DND-41 (cell line): ENCODE results near the gene DOK6.

Experiments used
- ATAC-seq: fragments of 200-7000 bp; cut with Tn5 transposase; 3 replicates; pipeline ENCODE4 v1.9.1; 2021; ENCODE audit warnings: low read depth; ENCODE audit not compliant: insufficient read depth
- DNase-seq: peaks from one replicate; pipeline ENCODE4 v3.0.0-alpha.2; 2020
- H2AFZ ChIP-seq: 2 replicates; pipeline ENCODE4 v1.6.0; 2012; ENCODE audit warnings: low read depth, low read length
- H3K27ac ChIP-seq: 2 replicates; pipeline ENCODE4 v1.5.1; 2012; ENCODE audit warnings: low read length, inconsistent platforms
- H3K27me3 ChIP-seq: fragments of 200-600 bp; sonication (generic); 2 replicates; pipeline ENCODE4 v1.6.0; 2012; ENCODE audit warnings: low read length, mild to moderate bottlenecking, inconsistent platforms; ENCODE audit not compliant: insufficient read depth, poor library complexity
- H3K36me3 ChIP-seq: 2 replicates; pipeline ENCODE4 v1.5.1; 2012; ENCODE audit warnings: low read length, inconsistent platforms; ENCODE audit not compliant: insufficient read depth
- H3K4me1 ChIP-seq: 2 replicates; pipeline ENCODE4 v1.5.1; 2012; ENCODE audit warnings: mild to moderate bottlenecking, low read length; ENCODE audit not compliant: insufficient read depth
- H3K4me2 ChIP-seq: 2 replicates; pipeline ENCODE4 v1.6.0; 2012; ENCODE audit warnings: mild to moderate bottlenecking, moderate library complexity, low read length, inconsistent platforms; ENCODE audit not compliant: insufficient read depth
- H3K4me3 ChIP-seq, 2 experiments: fragments of 200-600 bp in 1 of 2; shearing (Covaris generic) in 1 of 2; 2 replicates each; pipeline ENCODE4 v1.5.1; 2012 to 2016; ENCODE audit warnings: inconsistent platforms in 2 of 2, low read length in 2 of 2, mild to moderate bottlenecking in 2 of 2, low read depth in 1 of 2, moderate library complexity in 1 of 2
- H3K79me2 ChIP-seq: 2 replicates; pipeline ENCODE4 v1.6.0; 2012; ENCODE audit warnings: low read length, inconsistent platforms; ENCODE audit not compliant: insufficient read depth
- H3K9ac ChIP-seq: 2 replicates; pipeline ENCODE4 v1.6.0; 2012; ENCODE audit warnings: low read depth, mild to moderate bottlenecking, inconsistent platforms, low read length, moderate library complexity
- H3K9me3 ChIP-seq: 2 replicates; pipeline ENCODE4 v1.5.1; 2012; ENCODE audit warnings: low read length, moderate library complexity, mild to moderate bottlenecking, inconsistent platforms; ENCODE audit not compliant: insufficient read depth, severe bottlenecking
- H4K20me1 ChIP-seq: 2 replicates; pipeline ENCODE4 v1.6.0; 2012; ENCODE audit warnings: low read length; ENCODE audit not compliant: insufficient read depth
- EZH2 ChIP-seq: IDR thresholded peaks from 3 replicates; pipeline ENCODE4 v1.6.1; 2012; ENCODE audit warnings: borderline replicate concordance, low read depth, mild to moderate bottlenecking, moderate library complexity, low read length, inconsistent platforms; ENCODE audit not compliant: severe bottlenecking
- TF ChIP-seq, protein P1 (sequence below): IDR thresholded peaks from 2 replicates; pipeline ENCODE4 v1.5.1; 2012; ENCODE audit warnings: borderline replicate concordance, low read length, moderate library complexity, mild to moderate bottlenecking; ENCODE audit not compliant: poor library complexity, severe bottlenecking; ENCODE audit errors: extremely low read depth

Gene DOK6

GRCh38 chr18:69585696-69586095 lies 185.0 kb downstream of the DOK6 start:
- Histone ChIP-seq H3K9ac (no peak overlapping the region), H3K27me3 (no peaks in the 10 kb centered on the region), H4K20me1 (no peaks in the 10 kb centered on the region), H3K9me3 (no peaks in the 10 kb centered on the region), H3K4me3 (no peak overlapping the region), H3K4me2 (no peak overlapping the region), H2AFZ (no peak overlapping the region), H3K36me3 (no peaks in the 10 kb centered on the region), H3K4me1 (no peaks in the 10 kb centered on the region), H3K27ac (no peak overlapping the region), H3K79me2 (no peaks in the 10 kb centered on the region)
- no peak for ATAC-seq
- no peak for TF ChIP-seq EZH2
- TF ChIP-seq, protein P1, sequence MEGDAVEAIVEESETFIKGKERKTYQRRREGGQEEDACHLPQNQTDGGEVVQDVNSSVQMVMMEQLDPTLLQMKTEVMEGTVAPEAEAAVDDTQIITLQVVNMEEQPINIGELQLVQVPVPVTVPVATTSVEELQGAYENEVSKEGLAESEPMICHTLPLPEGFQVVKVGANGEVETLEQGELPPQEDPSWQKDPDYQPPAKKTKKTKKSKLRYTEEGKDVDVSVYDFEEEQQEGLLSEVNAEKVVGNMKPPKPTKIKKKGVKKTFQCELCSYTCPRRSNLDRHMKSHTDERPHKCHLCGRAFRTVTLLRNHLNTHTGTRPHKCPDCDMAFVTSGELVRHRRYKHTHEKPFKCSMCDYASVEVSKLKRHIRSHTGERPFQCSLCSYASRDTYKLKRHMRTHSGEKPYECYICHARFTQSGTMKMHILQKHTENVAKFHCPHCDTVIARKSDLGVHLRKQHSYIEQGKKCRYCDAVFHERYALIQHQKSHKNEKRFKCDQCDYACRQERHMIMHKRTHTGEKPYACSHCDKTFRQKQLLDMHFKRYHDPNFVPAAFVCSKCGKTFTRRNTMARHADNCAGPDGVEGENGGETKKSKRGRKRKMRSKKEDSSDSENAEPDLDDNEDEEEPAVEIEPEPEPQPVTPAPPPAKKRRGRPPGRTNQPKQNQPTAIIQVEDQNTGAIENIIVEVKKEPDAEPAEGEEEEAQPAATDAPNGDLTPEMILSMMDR, result no peak
- no peak for DNase-seq

- ATAC-seq, result no peak
- TF ChIP-seq EZH2, result no peak
- TF ChIP-seq, protein P1, result no peak
Observed at GRCh38 chr18:69586537-69586936, 185.8 kb downstream of the DOK6 start.

DNA sequence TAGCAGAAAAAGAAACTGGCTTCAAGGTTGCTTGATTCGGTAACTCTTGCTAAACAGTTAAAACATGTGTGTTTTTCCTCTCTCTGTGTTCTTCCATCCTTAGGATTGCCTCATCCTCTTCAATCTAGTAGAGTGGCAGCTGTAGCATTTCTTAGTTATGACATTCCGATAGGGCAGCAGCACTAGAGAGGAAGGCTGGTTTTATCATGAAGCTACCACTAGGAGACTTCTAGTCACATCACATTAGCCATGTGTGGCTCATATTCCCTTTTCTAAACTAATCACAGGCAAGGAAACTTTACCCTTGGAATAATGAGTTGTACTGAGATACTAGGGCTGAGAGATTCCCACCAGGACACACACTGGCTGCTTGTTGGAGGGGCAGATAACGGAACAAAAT lies 187.6 kb downstream of the DOK6 start:
- ATAC-seq (no peak), DNase-seq (no peak)
- Histone ChIP-seq H3K36me3 (no peaks in the 10 kb centered on the region), H3K79me2 (no peaks in the 10 kb centered on the region), H3K27me3 (no peaks in the 10 kb centered on the region), H3K27ac (no peak overlapping the region), H3K4me3 (no peak overlapping the region), H3K9ac (no peak overlapping the region), H3K4me1 (no peaks in the 10 kb centered on the region), H4K20me1 (no peaks in the 10 kb centered on the region), H3K4me2 (no peak overlapping the region), H3K9me3 (no peaks in the 10 kb centered on the region), H2AFZ (no peak overlapping the region)
- TF ChIP-seq, protein P1, result no peak
- no peak for TF ChIP-seq EZH2

More at GRCh38 chr18:69586537-69586936, 185.8 kb downstream of the DOK6 start:
- H2AFZ ChIP-seq, result no peak overlapping the region
- DNase-seq, result no peak
- no peak overlapping the region for H3K4me3 ChIP-seq
- H3K79me2 ChIP-seq, result no peaks in the 10 kb centered on the region
- no peak overlapping the region for H3K27ac ChIP-seq
- no peaks in the 10 kb centered on the region for H3K4me1 ChIP-seq
- no peaks in the 10 kb centered on the region for H3K9me3 ChIP-seq
- H3K27me3 ChIP-seq, result no peaks in the 10 kb centered on the region
- H3K36me3 ChIP-seq, result no peaks in the 10 kb centered on the region
- no peak overlapping the region for H3K9ac ChIP-seq
- H4K20me1 ChIP-seq, result no peaks in the 10 kb centered on the region
- H3K4me2 ChIP-seq, result no peak overlapping the region

DNA sequence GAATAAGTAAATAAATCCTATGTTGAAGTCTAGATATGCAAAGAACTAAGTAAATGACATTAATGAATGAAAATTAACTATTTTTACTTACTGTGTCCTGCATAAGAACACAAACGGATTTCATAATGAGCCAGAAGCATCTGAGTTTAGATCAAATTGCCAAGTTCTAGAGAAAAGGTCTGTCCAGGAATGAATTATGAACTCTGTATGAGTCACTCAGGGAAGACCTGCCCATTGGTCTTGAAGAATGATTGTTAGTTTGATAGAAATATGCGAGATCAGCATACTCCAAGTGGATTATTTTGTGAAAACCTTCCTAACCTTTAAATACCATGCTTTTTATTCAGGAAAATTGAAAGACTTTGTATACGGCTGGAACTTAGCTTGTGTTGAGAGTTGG lies 189.5 kb downstream of the DOK6 start:
- H3K27me3 ChIP-seq, result no peaks in the 10 kb centered on the region
- H3K9me3 ChIP-seq, result no peaks in the 10 kb centered on the region
- H3K36me3 ChIP-seq, result no peaks in the 10 kb centered on the region
- ATAC-seq (no peak), DNase-seq (no peak)
- no peak overlapping the region for H3K9ac ChIP-seq
- TF ChIP-seq, protein P1, result no peak
- TF ChIP-seq EZH2, result no peak
- H2AFZ ChIP-seq, result no peak overlapping the region
- H3K4me2 ChIP-seq, result no peak overlapping the region
- H3K4me3 ChIP-seq, result no peak overlapping the region
- no peaks in the 10 kb centered on the region for H4K20me1 ChIP-seq
- no peaks in the 10 kb centered on the region for H3K4me1 ChIP-seq
- H3K79me2 ChIP-seq, result no peaks in the 10 kb centered on the region
- no peak overlapping the region for H3K27ac ChIP-seq
